OCI-LY7 (cell line): ENCODE measurements around the gene SAT2. TPM values are rescaled to one million over a fixed set of nuclear protein-coding genes. Genes with fewer than 3 reads are reported as not detected.
A peak's percentile ranks its signal among the peaks of the same experiment; 100 is the strongest.

Experiments
- BruUV-seq: library from RNA; stranded (reverse); fragments of 400-500 nt; replicated peaks from 2 replicates; lab custom pipeline; 2021; lab: Mats Ljungman, UMichigan
- CTCF ChIA-PET: fragments of 300-600 bp; sonication (Branson Sonifier 250); formaldehyde crosslinking; loops from one replicate; lab custom pipeline; 2022; ENCODE audit warnings: antibody characterized with exemption; ENCODE audit not compliant: unreplicated experiment; lab: Charles Lee
- POLR2A ChIA-PET: fragments of 300-600 bp; sonication (Branson Sonifier 250); formaldehyde crosslinking; loops from one replicate; lab custom pipeline; 2022; ENCODE audit warnings: antibody characterized with exemption; lab: Charles Lee
- DNase-seq: peaks from one replicate; pipeline ENCODE4 v3.0.0-alpha.2; 2015; ENCODE audit warnings: low spot score
- H2AFZ ChIP-seq: fragments of 200-600 bp; sonication (generic), shearing (Covaris generic); 2 replicates; pipeline ENCODE4 v1.6.1; 2014; ENCODE audit warnings: mild to moderate bottlenecking, antibody characterized with exemption, low read length, moderate library complexity
- H3K27ac ChIP-seq: fragments of 200-600 bp; sonication (generic); 2 replicates; pipeline ENCODE4 v1.5.1; 2014; ENCODE audit warnings: mixed run types, low read depth, mild to moderate bottlenecking, moderate library complexity, low read length, inconsistent platforms; ENCODE audit not compliant: poor library complexity, severe bottlenecking
- H3K36me3 ChIP-seq: fragments of 200-600 bp; sonication (generic); 2 replicates; pipeline ENCODE4 v1.6.1; 2014; ENCODE audit warnings: mild to moderate bottlenecking, antibody characterized with exemption, low read length, moderate library complexity, mixed read lengths; ENCODE audit not compliant: insufficient read depth
- H3K4me1 ChIP-seq: fragments of 200-600 bp; sonication (generic); 2 replicates; pipeline ENCODE4 v1.5.1; 2014; ENCODE audit warnings: mild to moderate bottlenecking, low read length; ENCODE audit not compliant: insufficient read depth, poor library complexity, severe bottlenecking
- H3K4me2 ChIP-seq: fragments of 200-600 bp; sonication (generic); 2 replicates; pipeline ENCODE4 v1.6.1; 2014; ENCODE audit warnings: mild to moderate bottlenecking, low read length
- H3K4me3 ChIP-seq: fragments of 200-600 bp; sonication (generic); 2 replicates; pipeline ENCODE4 v1.5.1; 2014; ENCODE audit warnings: mild to moderate bottlenecking, low read depth, low read length; ENCODE audit not compliant: poor library complexity, severe bottlenecking
- H3K79me2 ChIP-seq: fragments of 200-600 bp; sonication (generic); 2 replicates; pipeline ENCODE4 v1.6.1; 2016; ENCODE audit warnings: low read depth, mild to moderate bottlenecking, low read length, moderate library complexity, mixed read lengths; ENCODE audit not compliant: insufficient read depth
- H3K9me2 ChIP-seq: fragments of 200-600 bp; sonication (generic); 2 replicates; pipeline ENCODE4 v1.6.1; 2016; ENCODE audit warnings: mild to moderate bottlenecking, low read length, mixed read lengths; ENCODE audit not compliant: insufficient read depth
- H3K9me3 ChIP-seq: fragments of 200-600 bp; sonication (generic); 2 replicates; pipeline ENCODE4 v1.6.1; 2014; ENCODE audit warnings: mild to moderate bottlenecking, mixed run types, low read length, mixed read lengths
- H4K20me1 ChIP-seq: fragments of 200-600 bp; sonication (generic); 2 replicates; pipeline ENCODE4 v1.6.1; 2014; ENCODE audit warnings: mild to moderate bottlenecking, antibody characterized with exemption, low read length, moderate library complexity, mixed read lengths; ENCODE audit not compliant: insufficient read depth
- EZH2phosphoT487 ChIP-seq: fragments of 200-600 bp; sonication (generic); IDR thresholded peaks from 2 replicates; pipeline ENCODE4 v1.6.1; 2018; ENCODE audit warnings: low read depth, borderline replicate concordance, mild to moderate bottlenecking, mixed run types, antibody characterized with exemption, low read length, moderate library complexity, mixed read lengths
- intact Hi-C: fragments of 100-400 bp; cut with micrococcal nuclease; formaldehyde crosslinking; loops from one replicate; pipeline ENCODE4 v1.10.0; 2022; ENCODE audit not compliant: unreplicated experiment
- total RNA-seq, 2 experiments: library from RNA; depleted of rRNA in 1 of 2; stranded (reverse); fragments of >200 nt in 1 of 2; shearing (Covaris generic) in 1 of 2; gene quantifications; 2 replicates each; pipeline ENCODE4 v1.2.3, GENCODE V29; 2014 to 2022
- TF ChIP-seq, protein P1 (sequence below): fragments of 200-600 bp; sonication (generic); conservative IDR thresholded peaks from 2 replicates; pipeline ENCODE4 v1.5.1; 2014; ENCODE audit warnings: mild to moderate bottlenecking, antibody characterized with exemption, low read length, moderate library complexity, mixed read lengths

Gene SAT2
- total RNA-seq, 2 experiments from 2014 or later = 16.9 to 37.3 TPM

DNA sequence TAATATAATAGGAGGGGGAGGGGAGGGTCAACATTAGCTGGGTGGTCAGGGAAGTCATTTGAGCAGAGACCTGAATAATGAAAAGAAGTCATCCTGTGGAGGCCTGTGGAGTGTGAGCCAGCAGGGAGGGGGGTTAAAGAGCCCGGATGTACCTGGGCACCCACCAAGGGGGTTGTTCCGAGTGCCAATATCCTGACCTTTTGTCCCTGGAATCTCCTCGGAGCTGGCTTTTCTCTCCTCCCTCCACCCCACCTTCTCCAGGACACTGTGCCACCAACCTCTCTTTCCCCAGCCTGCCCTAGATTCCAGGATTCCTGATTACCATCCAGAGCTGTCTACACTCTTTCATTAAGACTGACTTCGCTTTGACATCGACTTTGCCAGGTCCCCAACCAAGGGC, 8.5 kb upstream of the SAT2 start:
- Histone ChIP-seq H3K79me2 (no peaks in the 10 kb centered on the region), H2AFZ (no peak overlapping the region), H4K20me1 (no peaks in the 10 kb centered on the region), H3K27ac (no peak overlapping the region), H3K36me3 (no peaks in the 10 kb centered on the region), H3K9me2 (no peaks in the 10 kb centered on the region), H3K4me3 (no peak overlapping the region), H3K4me1 (no peaks in the 10 kb centered on the region), H3K9me3 (no peaks in the 10 kb centered on the region), H3K4me2 (no peak overlapping the region)
- ChIA-PET POLR2A (interaction anchor here (0.6 kb wide), 1 partner anchor 108 kb away, joined by 5 read pairs; no protein-coding TSS in a partner anchor), CTCF (no interaction called here)
- TF ChIP-seq EZH2phosphoT487 = no peak
- TF ChIP-seq, protein P1, sequence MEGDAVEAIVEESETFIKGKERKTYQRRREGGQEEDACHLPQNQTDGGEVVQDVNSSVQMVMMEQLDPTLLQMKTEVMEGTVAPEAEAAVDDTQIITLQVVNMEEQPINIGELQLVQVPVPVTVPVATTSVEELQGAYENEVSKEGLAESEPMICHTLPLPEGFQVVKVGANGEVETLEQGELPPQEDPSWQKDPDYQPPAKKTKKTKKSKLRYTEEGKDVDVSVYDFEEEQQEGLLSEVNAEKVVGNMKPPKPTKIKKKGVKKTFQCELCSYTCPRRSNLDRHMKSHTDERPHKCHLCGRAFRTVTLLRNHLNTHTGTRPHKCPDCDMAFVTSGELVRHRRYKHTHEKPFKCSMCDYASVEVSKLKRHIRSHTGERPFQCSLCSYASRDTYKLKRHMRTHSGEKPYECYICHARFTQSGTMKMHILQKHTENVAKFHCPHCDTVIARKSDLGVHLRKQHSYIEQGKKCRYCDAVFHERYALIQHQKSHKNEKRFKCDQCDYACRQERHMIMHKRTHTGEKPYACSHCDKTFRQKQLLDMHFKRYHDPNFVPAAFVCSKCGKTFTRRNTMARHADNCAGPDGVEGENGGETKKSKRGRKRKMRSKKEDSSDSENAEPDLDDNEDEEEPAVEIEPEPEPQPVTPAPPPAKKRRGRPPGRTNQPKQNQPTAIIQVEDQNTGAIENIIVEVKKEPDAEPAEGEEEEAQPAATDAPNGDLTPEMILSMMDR = no peak
- DNase-seq = no peak
- BruUV-seq = no TSS peak
- intact Hi-C loops = loop anchor here (10.0 kb wide), 1 partner anchor 149 kb away; no protein-coding TSS in a partner anchor

DNA sequence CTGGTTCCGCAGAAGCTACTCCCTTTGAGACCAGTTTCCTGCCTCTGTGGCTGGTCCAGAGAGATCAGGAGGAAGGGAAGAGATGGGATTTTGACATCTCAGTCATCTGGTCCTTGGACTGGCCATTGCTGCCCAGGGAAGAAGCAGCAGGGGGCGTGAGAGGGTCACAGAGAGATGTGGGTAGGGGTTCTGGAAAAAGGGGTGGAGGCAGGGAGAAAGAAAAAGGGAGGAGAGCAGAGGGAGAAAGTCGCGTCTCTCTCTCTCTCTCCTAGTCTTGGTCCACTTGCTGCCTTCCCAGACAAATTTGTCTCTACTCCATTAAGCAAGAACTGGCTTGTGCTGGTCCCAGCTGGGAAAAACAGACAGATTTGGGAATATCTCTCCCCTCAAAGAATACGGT, 6.8 kb upstream of the SAT2 start:
- BruUV-seq = no TSS peak
- Histone ChIP-seq H2AFZ (no peak overlapping the region), H3K27ac (no peak overlapping the region), H4K20me1 (no peaks in the 10 kb centered on the region), H3K4me2 (no peak overlapping the region), H3K4me3 (no peak overlapping the region), H3K79me2 (no peaks in the 10 kb centered on the region), H3K9me3 (no peaks in the 10 kb centered on the region), H3K4me1 (no peaks in the 10 kb centered on the region), H3K36me3 (no peaks in the 10 kb centered on the region), H3K9me2 (no peaks in the 10 kb centered on the region)
- intact Hi-C loops = loop anchor here (1.0 to 10.0 kb wide), 2 partner anchors 54 to 150 kb away; partner anchors contain the start of gene WRAP53
- TF ChIP-seq EZH2phosphoT487 = no peak
- TF ChIP-seq, protein P1 = peak; percentile 42; the same call in 1 of the 2 replicates
- POLR2A ChIA-PET = interaction anchor here (1.5 kb wide), 1 partner anchor 20 kb away, joined by 3 read pairs; no protein-coding TSS in a partner anchor
- no peak for DNase-seq
- CTCF ChIA-PET = no interaction called here

DNA sequence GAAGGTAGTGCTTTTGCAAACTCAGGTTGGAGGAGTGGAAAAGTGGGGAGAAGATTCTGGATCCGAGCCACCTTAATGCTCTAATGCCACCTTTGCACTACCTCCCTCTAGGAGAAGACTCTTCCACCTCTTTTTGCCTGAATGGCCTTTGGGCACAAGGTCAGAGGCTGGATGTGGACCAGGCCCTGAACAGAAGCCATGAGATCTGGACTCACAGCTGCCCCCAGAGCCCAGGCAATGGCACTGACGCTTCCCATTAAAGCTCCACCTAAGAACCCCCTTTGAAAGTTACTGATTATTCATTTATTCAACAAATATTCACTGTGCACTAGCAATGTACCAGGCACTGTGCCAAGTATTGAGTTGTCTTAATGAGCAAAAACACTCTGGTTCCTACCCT, 5.5 kb upstream of the SAT2 start:
- Histone ChIP-seq H3K4me3 (no peak overlapping the region), H4K20me1 (no peaks in the 10 kb centered on the region), H3K9me3 (no peaks in the 10 kb centered on the region), H3K36me3 (no peaks in the 10 kb centered on the region), H3K4me1 (no peaks in the 10 kb centered on the region), H3K79me2 (no peaks in the 10 kb centered on the region), H2AFZ (no peak overlapping the region), H3K9me2 (no peaks in the 10 kb centered on the region), H3K4me2 (no peak overlapping the region), H3K27ac (no peak overlapping the region)
- intact Hi-C loops = loop anchor here (10.0 kb wide), 1 partner anchor 152 kb away; no protein-coding TSS in a partner anchor
- no TSS peak for BruUV-seq
- TF ChIP-seq, protein P1 = peak; percentile 10; the same call in 1 of the 2 replicates
- no peak for TF ChIP-seq EZH2phosphoT487
- DNase-seq = no peak
- CTCF ChIA-PET = no interaction called here
- POLR2A ChIA-PET = interaction anchor here (0.7 kb wide), 1 partner anchor 55 kb away, joined by 3 read pairs; no protein-coding TSS in a partner anchor
